GM19395 (cell line): Measurements from ENCODE around the gene SMARCD3.

Experiments used
- ATAC-seq: cut with Tn5 transposase; IDR thresholded peaks from one replicate; pipeline ENCODE4 v1.9.1; 2021; ENCODE audit warnings: mild to moderate bottlenecking, moderate library complexity; ENCODE audit not compliant: unreplicated experiment

Gene SMARCD3

DNA sequence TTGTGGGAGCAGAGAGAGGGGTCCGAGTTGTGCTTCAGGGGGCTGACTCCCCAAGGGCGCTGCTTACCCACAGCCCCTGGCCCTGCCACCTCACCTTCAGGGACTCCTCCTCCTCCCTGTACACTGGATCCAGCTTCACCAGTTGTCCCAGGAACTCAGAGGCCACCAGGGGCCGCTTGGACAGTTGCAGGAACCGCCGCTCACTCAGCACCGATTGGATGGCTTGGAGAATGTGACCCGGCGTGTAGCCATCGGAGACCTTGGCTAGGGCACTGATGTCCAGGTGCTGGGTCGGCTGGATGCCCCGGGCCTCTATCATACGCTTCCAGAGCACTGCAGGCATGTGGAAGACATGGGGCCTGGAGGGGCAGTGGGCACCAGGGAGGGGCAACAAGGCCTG lies 57.0 kb downstream of the SMARCD3 start:
- no peak for ATAC-seq

DNA sequence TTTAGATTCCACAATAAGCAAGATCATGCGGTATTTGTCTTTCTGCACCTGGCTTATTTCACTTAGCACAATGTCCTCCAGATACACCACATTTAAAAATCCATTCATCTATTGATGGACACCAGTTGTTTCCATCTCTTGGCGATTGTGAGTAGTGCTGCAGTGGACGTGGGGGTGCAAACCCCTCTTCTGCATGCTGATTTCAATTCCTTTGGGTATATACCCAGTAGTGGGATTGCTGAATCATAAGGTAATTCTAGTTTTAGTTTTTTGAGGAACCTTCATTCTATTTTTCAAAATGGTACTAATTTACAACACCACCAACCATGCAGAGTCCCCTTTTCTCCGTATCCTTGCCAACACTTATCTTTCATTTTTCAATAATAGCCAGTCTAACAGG lies 59.5 kb downstream of the SMARCD3 start:
- no peak for ATAC-seq
